SW 1271 (cell line): ENCODE results near the gene TOGARAM2.
"Not testable (repeated sequence)": the region's sequence is repeated elsewhere in the genome, so short reads cannot be mapped to it uniquely, and the experiment has no call there.

Experiments used
- DNase-seq, 2 experiments: peaks; one replicate each; lab custom pipeline; 2025; lab: John Stamatoyannopoulos, UW

The TOGARAM2 gene

DNA sequence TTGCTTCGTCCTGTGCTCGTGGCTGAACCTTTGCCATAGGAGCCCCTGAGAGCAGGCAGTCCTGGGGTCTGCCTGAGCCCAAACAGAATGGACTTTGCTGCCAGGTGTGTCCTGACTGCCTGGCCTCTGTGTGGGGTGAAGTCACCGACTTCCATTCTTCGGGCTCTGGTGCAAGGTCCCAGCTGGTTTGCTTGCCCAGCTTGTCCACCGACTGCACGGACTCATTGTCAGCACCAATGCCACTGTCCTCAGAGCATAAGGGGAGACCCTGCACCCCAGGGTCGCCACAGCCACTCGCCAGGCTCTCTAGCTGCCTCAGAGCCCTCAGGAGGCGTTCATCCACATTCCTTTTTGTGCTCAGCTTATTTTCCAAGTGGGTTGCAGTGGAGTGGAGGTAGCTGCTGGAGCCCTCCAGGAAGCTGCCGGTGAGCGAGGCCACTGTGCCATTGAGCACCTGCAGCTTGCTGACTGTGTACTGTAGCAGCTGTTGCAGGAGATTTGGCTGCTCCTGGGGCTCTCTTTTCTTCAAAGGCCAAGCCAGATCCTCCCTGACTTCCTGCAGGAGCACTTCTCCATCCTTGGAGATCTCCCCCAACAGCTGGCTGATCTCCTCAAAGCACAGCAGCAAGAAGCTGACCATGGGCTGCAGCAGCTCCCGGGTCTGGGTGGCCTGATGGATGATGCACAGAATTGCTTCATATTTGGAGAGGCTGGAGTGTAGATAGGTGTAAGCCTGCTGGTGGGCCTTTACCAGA is 92.0 kb downstream of the TOGARAM2 start:
- no peak for DNase-seq

DNA sequence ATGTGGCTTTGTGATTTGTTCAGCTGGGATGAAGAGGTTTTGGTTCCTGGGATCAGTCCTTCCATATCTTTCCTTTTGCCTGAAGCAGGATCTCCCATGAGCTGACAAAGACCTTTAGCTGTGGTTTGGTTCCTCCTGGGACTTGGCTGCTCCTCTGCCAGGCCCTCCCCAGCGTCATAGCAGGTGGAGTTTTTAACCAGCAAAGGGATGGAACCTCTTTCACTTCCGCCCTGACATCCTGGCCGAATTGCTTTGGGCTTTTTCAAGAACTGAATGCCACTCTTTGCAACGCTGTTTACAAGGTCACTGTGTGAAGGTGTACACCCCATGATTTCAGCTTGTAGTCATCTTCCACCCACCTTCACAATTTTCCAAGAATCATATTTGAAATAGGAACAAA is 92.8 kb downstream of the TOGARAM2 start:
- DNase-seq = no peak

DNA sequence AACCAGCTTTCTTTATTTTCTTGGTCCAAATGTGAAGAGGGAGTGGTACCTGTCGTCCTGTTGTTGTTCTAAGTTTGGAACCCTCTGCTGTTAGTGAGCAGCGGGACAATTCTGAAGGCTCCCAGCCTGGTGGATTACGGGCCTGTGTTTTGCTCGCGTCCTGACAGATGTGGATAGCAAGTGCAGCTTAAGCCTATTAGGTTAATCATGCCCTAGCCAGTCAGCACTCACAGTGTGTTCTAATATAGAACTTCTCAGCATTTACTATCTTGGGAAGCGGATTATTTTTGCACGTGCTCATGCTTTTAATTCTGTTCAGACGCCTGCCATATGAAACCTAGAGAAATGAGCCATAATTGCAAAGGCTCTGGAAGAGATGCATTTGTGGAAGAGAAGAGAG is 93.3 kb downstream of the TOGARAM2 start, which contains the start of gene PCARE:
Gene PCARE (minus strand): TSS at position 113 of the 400 bp plus-strand sequence. CDS start 262 bp downstream, outside the sequence.
- no peak for DNase-seq

- DNase-seq = no peak
These were observed 95.0 kb downstream of the TOGARAM2 start for GRCh38 chr2:29075894-29076705.

DNA sequence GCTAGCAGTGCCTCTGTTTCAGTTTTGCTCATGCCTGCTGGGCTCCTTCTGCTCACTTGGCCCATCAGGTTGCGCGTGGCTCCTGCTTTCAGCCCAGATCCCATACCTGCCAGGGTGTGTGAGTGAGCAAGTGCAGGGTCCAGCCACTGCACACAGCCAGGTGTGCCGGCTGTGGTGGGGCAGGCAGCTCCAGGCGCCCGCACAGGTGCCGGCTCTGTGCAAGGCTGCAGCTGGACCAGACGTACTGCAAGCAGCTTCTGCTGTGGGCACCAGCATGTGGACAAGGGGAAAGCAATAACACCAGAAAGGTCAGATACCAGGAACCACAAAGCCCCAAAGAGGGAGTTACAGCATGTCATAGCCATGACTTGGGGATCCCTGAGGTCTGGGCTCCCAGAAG is 98.8 kb downstream of the TOGARAM2 start:
- no peak for DNase-seq

GRCh38 chr2:29080886-29081743 is 100.0 kb downstream of the TOGARAM2 start:
- no peak for DNase-seq

DNA sequence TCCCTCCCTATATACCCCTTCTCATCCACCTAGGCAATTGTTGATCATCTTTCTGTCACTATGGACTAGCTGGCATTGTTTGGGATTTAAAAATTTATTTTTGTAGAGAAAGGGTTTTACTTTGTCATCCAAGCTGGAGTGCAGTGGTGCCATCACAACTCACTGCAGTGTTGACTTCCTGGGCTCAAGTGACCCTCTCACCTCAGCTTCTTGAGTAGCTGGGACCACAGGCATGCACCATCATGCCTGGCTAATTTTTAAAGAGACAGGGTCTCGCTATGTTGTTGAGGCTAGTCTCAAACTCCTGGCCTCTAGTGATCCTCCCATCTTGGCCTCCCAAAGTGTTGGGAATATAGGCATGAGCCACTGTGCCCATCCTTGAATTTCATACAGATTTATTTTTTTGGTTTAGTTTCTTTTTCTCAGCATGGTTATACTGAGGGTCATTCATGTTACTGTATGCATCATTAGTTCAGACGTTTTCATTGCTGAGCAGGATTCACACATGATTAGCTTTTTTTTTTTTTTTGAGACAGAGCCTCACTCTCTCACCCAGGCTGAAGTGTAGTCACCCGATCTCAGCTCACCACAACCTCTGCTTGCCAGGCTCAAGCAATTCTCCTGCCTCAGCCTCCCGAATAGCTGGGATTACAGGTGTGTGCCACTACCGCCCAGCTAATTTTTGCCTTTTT is 101.9 kb downstream of the TOGARAM2 start:
- DNase-seq = no peak

- DNase-seq = no peak
These were observed 103.5 kb downstream of the TOGARAM2 start for GRCh38 chr2:29084554-29084953.

DNA sequence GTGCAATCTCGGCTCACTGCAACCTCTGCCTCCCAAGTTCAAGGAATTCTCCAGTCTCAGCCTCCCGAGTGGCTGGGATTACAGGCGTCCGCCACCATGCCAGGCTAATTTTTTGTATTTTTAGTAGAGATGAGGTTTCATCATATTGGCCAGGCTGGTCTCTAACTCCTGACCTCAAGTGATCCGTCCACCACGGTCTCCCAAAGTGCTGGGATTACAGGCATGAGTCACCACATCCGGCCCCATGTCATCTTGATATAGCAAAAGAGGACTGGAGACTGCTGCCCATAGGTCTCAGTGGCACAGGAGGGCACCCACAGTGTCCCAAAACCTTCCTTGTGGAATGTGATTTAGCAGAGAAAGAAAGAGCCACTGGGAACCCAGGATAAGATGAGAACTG is 109.2 kb downstream of the TOGARAM2 start:
- not testable (repeated sequence) for DNase-seq

DNA sequence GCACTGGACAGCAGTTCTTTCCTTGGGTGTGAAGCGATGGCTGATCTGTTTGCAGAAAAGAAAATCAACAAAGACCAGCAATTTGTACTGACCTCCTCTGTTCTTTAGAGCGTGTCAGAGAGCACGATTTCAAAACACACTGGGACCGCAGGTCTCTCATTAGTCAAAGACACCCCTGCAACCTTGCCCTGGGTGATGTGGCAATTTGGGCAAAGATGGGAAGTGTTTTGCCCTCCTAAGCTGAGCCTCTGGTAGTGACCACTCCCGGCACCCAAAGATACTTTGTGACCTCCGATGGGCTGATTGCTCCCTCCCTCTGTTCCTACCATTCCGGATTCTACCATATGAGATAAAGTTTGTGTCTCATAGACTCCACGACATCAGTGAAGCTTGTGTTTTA is 115.9 kb downstream of the TOGARAM2 start:
- DNase-seq = no peak

DNA sequence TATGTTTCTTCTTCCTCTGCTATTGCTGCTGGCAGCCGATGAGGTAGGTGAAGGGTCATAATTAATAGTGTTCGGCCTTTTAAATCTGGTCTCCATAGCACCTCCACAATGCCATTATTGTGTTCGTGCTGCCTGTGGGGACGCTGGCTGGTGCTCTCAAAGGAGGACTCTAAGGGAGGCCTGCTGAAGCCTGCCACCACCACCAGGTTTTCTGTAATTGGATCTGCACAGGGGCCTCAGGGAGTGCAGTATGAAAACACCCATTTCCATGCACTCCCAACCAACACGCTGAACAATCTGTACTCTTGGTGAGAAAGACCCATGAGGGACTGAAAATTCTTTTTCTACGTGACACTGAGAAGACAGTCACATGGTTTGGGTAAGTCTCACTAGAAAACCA is 116.5 kb downstream of the TOGARAM2 start:
- DNase-seq = no peak

DNA sequence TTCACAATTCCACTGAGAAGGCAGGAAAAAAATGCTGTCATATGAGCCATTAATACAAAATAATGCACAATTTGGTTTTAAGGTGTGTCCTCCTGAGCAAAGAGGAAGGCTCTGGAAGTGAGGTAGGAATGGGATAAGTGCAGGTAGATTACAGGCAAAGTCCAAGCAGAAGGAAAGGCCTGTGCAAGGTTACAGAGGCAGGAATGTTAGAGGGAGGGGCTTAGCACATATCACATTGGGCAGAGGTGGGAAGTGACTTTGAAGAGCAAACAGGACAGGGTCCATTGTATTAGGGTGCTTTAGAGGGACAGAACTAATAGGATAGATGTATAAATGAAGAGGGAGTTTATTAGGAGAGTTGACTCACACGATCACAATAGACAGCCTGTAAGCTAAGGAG is 119.5 kb downstream of the TOGARAM2 start:
- DNase-seq = no peak
